Colon (tissue), 2 donors: ENCODE measurements around the gene LSMEM2.
"Not testable (repeated sequence)": the region's sequence is repeated elsewhere in the genome, so short reads cannot be mapped to it uniquely, and the experiment has no call there.

Source experiments
- FAIRE-seq: peaks from 2 replicates; lab custom pipeline; 2012; peaks lifted over from hg19 to GRCh38; lab: Jason Lieb, UNC
- donor health status: control.
- donor health status: control.

LSMEM2 gene

GRCh38 chr3:50278880-50279224 lies at the start of gene LSMEM2:
Gene LSMEM2 (plus strand): TSS chr3:50279087. CDS start chr3:50279114, 27 bp downstream.
- FAIRE-seq: no peak

- no peak for FAIRE-seq
Measured at GRCh38 chr3:50229490-50229889, 49.4 kb upstream of the LSMEM2 start.

- no peak for FAIRE-seq
Measured at GRCh38 chr3:50230104-50230793, 48.6 kb upstream of the LSMEM2 start.

- FAIRE-seq: no peak
Measured at GRCh38 chr3:50230794-50231125, 48.1 kb upstream of the LSMEM2 start.

- FAIRE-seq: no peak
Measured at GRCh38 chr3:50231581-50231980, 47.3 kb upstream of the LSMEM2 start.

- FAIRE-seq: no peak
Measured at GRCh38 chr3:50232303-50232702, 46.6 kb upstream of the LSMEM2 start.

GRCh38 chr3:50233176-50233575 lies 45.7 kb upstream of the LSMEM2 start:
- FAIRE-seq: no peak

- peak; percentile 94 for FAIRE-seq
Measured at GRCh38 chr3:50235716-50236483, 43.0 kb upstream of the LSMEM2 start, which contains the start of gene GNAI2. Gene GNAI2 (plus strand): TSS chr3:50236204. CDS start chr3:50236336, 132 bp downstream.

GRCh38 chr3:50236484-50237132 lies 42.3 kb upstream of the LSMEM2 start:
- FAIRE-seq: no peak

GRCh38 chr3:50237133-50237651 lies 41.7 kb upstream of the LSMEM2 start:
- no peak for FAIRE-seq

- no peak for FAIRE-seq
Measured at GRCh38 chr3:50237754-50238548, 40.9 kb upstream of the LSMEM2 start.

- no peak for FAIRE-seq
Measured at GRCh38 chr3:50238549-50239026, 40.3 kb upstream of the LSMEM2 start.

GRCh38 chr3:50239649-50240048 lies 39.2 kb upstream of the LSMEM2 start:
- FAIRE-seq: no peak

GRCh38 chr3:50241163-50241562 lies 37.7 kb upstream of the LSMEM2 start:
- no peak for FAIRE-seq

- no peak for FAIRE-seq
Measured at GRCh38 chr3:50241713-50242380, 37.0 kb upstream of the LSMEM2 start.

- FAIRE-seq: no peak
Measured at GRCh38 chr3:50242381-50242770, 36.5 kb upstream of the LSMEM2 start.

GRCh38 chr3:50242851-50243542 lies 35.9 kb upstream of the LSMEM2 start:
- no peak for FAIRE-seq

GRCh38 chr3:50243543-50243895 lies 35.4 kb upstream of the LSMEM2 start:
- FAIRE-seq: no peak

- FAIRE-seq: not testable (repeated sequence)
Measured at GRCh38 chr3:50244813-50245212, 34.1 kb upstream of the LSMEM2 start.

GRCh38 chr3:50245251-50245745 lies 33.6 kb upstream of the LSMEM2 start:
- no peak for FAIRE-seq
